Diencephalon (tissue), 1 donor: Measurements from ENCODE around the gene MST1R. TPM values are rescaled to one million over a fixed set of nuclear protein-coding genes. Genes with fewer than 3 reads are reported as not detected.

Experiments used
- small RNA-seq: library from RNA; depleted of rRNA; stranded (forward); fragments of <200 nt; gene quantifications from one replicate; pipeline ENCODE3, GENCODE V24; 2014
- total RNA-seq: library from RNA; depleted of rRNA; stranded (reverse); fragments of >200 nt; gene quantifications from one replicate; pipeline ENCODE4 v1.2.3, GENCODE V29; 2014

Gene MST1R
- total RNA-seq = 0.92 TPM

GRCh38 chr3:49903451-49904424 is at the start of gene MST1R:
TSS of gene MST1R (minus strand) at chr3:49903873. CDS start at chr3:49903609, 264 bp downstream.

GRCh38 chr3:49939858-49940666 is 36.4 kb upstream of the MST1R start, which contains the start of gene RBM6:
TSS of gene RBM6 (plus strand) at chr3:49940150. CDS start at chr3:49962642, 22,492 bp downstream.

GRCh38 chr3:49929291-49930167 is 25.9 kb upstream of the MST1R start, which contains the start of gene MON1A:
TSS of gene MON1A (minus strand) at chr3:49929811. CDS start at chr3:49913346, 16,465 bp downstream.

GRCh38 chr3:49869525-49870126 is 34.0 kb downstream of the MST1R start, which contains the start of gene CAMKV:
TSS of gene CAMKV (minus strand) at chr3:49869906. CDS start at chr3:49862388, 7,518 bp downstream.

GRCh38 chr3:49856181-49857005 is 47.3 kb downstream of the MST1R start, which contains the start of gene TRAIP:
TSS of gene TRAIP (minus strand) at chr3:49856564. CDS start at chr3:49856453, 111 bp downstream.

Small RNAs within 50 kb of the gene (small RNA-seq; reads per million reads assigned to genes)
- not detected for gene RN7SL217P

Other genes with a start within 250 kb of the MST1R start
- gene APEH, start 229.5 kb downstream of the MST1R start, total RNA-seq = 75.2 TPM
- 7.6 TPM for gene MST1, start 214.4 kb downstream of the MST1R start, total RNA-seq
- gene RNF123, start 214.3 kb downstream of the MST1R start, total RNA-seq = 28.6 TPM
- gene AMIGO3, start 184.2 kb downstream of the MST1R start, total RNA-seq = 0.92 TPM
- 11.1 TPM for gene GMPPB, start 179.9 kb downstream of the MST1R start, total RNA-seq
- 55.8 TPM for gene IP6K1, start 117.3 kb downstream of the MST1R start, total RNA-seq
- gene CDHR4, start 104.0 kb downstream of the MST1R start, total RNA-seq = 0.23 TPM
- 5.1 TPM for gene INKA1, start 100.6 kb downstream of the MST1R start, total RNA-seq
- gene UBA7, start 89.9 kb downstream of the MST1R start, total RNA-seq = 8.3 TPM
- 4.4 TPM for gene TRAIP, start 47.3 kb downstream of the MST1R start, total RNA-seq
- gene CAMKV, start 34.0 kb downstream of the MST1R start, total RNA-seq = 144 TPM
- gene MON1A, start 25.9 kb upstream of the MST1R start, total RNA-seq = 14.3 TPM
- gene RBM6, start 36.3 kb upstream of the MST1R start, total RNA-seq = 93.7 TPM
- 245 TPM for gene RBM5, start 185.0 kb upstream of the MST1R start, total RNA-seq